ENCODE data around the gene COL4A2.

DNA sequence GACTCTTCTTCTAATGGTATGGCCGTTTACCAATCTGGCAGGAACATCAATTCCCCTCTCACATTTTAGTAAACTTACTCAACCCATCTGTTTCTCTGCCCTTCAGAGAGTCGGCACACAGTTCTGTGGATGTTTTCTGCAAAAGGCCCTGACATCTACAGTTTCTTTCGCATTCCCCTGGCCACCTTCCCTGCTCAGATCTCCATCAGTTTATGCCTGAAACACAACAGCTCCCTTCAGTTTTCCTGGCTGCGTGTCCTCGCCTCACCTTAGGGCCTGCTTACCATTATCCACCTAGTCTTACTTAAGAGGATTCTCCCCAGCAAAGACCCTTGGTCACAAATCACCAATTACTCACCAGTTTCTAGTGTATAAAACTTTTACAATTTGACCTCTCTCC lies 25.3 kb upstream of the COL4A2 start:
- TF ChIP-seq, protein P1, sequence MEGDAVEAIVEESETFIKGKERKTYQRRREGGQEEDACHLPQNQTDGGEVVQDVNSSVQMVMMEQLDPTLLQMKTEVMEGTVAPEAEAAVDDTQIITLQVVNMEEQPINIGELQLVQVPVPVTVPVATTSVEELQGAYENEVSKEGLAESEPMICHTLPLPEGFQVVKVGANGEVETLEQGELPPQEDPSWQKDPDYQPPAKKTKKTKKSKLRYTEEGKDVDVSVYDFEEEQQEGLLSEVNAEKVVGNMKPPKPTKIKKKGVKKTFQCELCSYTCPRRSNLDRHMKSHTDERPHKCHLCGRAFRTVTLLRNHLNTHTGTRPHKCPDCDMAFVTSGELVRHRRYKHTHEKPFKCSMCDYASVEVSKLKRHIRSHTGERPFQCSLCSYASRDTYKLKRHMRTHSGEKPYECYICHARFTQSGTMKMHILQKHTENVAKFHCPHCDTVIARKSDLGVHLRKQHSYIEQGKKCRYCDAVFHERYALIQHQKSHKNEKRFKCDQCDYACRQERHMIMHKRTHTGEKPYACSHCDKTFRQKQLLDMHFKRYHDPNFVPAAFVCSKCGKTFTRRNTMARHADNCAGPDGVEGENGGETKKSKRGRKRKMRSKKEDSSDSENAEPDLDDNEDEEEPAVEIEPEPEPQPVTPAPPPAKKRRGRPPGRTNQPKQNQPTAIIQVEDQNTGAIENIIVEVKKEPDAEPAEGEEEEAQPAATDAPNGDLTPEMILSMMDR (IDR thresholded peaks at IDR 0.05; ENCODE audit: low read length): no peak
- no peak for TF ChIP-seq EZH2 (IDR thresholded peaks at IDR 0.05; ENCODE audit: borderline replicate concordance, low read length)
